Measurements from ENCODE around the gene SDF4. TPM values are rescaled to one million over a fixed set of nuclear protein-coding genes. Genes with fewer than 3 reads are reported as not detected.

The SDF4 gene
- total RNA-seq, 2 experiments from 2014 or later, result 109 to 144 TPM

DNA sequence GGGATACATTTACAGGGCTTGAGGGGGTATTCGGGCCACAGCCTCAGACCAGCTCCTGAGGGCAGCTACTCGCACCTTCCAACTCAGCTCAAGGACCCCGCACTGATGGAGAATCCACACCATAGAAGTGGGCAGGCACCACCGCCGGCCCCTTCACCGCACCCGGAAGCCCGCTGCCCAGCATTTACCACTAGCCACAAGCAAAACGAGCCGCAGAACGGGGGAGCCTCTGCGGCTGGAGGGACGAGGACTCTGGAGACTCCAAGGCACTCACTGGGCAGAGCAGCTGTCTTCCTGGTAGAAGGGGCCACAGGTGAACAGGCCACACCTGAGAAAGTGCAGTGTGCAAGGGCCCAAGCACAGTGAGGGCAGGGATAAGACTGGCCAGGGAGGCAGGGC is 36.5 kb upstream of the SDF4 start:
- no peak for DNase-seq
- CTCF ChIA-PET, result no interaction called here
- Mint-ChIP-seq H3K4me1 (peaks cover 36% of the 10 kb centered on the region), H3K36me3 (peaks cover 25% of the 10 kb centered on the region), H3K27me3 (no peaks in the 10 kb centered on the region), H3K27ac (no peak overlapping the region), H3K4me3 (no peak overlapping the region), H3K9me3 (ENCODE audit: low read depth) (no peaks in the 10 kb centered on the region)
- no peak for ATAC-seq

DNA sequence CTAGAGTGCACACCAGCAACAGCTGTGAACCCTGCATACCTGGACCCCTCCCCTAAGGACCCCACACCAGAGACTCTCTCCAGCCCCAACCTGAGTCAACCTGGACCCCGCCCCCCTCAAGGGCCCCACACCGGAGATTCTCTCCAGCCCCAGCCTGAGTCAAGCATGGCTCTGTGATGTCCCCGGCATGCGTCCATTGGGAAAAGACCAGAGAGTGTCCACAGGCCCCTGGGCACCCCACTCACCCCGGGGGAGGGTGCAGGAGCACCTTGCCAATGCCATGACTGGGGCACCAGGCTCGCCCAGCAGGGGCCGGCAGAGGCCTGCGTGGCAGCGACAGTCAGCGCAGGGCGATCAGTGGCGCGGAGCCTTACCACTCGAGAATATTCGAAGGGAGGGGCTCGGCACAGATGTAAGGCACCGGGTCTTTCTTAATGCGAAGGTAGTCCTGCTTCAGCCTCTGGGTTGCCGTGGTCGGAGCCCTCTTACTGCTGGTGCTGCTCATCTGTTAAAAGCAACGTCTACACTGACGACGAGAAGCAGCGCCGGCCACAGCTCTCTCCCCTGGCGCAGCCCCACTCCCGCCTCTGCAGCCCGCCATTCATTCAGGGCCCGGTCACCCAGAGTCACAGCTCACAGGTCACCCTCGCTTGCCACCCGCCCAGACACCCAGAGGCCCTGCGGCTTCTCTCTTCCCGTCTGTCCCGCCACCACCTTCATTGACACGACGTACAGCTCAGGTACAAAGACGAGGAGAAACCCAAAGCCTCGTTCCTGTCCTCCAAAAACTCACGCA is 35.9 kb upstream of the SDF4 start:
- CTCF ChIA-PET, result no interaction called here

DNA sequence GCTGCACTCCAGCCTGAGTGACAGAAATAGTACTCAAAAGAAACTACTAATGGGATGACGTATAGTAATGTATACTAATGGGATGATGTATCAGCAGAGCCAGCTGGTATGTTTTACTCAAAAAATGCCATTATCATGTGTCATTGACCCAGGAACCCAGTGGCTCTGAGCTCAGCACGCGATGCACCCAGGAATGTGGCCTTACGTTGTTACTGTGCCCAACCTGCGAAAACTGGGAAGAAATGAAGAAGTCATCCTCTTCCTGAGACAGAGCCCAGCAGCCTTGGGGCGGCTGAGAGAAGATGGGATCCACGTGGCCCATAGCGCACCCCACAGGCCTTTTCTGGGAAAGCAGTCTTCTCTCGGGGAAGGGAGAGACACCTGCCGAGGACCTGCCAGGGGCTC is 33.1 kb upstream of the SDF4 start:
- Mint-ChIP-seq H3K9me3 (ENCODE audit: low read depth) (no peaks in the 10 kb centered on the region), H3K4me3 (no peak overlapping the region), H3K36me3 (peaks cover 35% of the 10 kb centered on the region), H3K27me3 (no peaks in the 10 kb centered on the region), H3K27ac (no peak overlapping the region), H3K4me1 (peaks cover 12% of the 10 kb centered on the region)
- DNase-seq, result no peak
- CTCF ChIA-PET, result interaction anchor here (1.8 to 2.4 kb wide), 2 partner anchors 27 to 143 kb away, joined by 5 to 11 read pairs; no protein-coding TSS in a partner anchor
- no peak for ATAC-seq

More for the DNA sequence above, 35.9 kb upstream of the SDF4 start:
- no peak overlapping the region for H3K4me3 Mint-ChIP-seq
- H3K9me3 Mint-ChIP-seq (ENCODE audit: low read depth), result no peaks in the 10 kb centered on the region
- H3K36me3 Mint-ChIP-seq, result peaks cover 30% of the 10 kb centered on the region
- H3K4me1 Mint-ChIP-seq, result peaks cover 34% of the 10 kb centered on the region
- DNase-seq (no peak), ATAC-seq (no peak)
- H3K27ac Mint-ChIP-seq, result no peak overlapping the region
- no peaks in the 10 kb centered on the region for H3K27me3 Mint-ChIP-seq

DNA sequence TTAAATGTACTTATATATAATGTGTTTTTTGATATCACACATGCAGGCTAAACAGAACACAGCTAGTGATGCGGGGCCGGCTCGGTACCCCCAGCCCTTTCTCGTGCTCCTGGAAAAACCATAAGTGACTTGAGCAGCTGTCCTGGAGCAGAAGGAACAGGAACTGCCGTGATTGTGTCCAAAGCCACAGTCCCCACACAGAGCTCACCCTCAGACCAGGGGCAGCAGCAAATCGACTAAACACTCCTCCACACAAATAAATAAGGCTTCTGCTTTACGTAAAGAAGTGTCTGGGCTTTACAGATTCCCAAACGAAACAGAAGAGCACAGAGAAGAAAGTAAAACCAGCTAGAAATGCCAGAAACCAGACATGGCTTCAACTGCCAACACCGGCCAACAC is 32.2 kb upstream of the SDF4 start:
- no peak for ATAC-seq
- CTCF ChIA-PET, result interaction anchor here (1.3 to 2.4 kb wide), 3 partner anchors 27 to 142 kb away, joined by 3 to 11 read pairs (median 5); no protein-coding TSS in a partner anchor
- no peak for DNase-seq
- peaks cover 41% of the 10 kb centered on the region for H3K36me3 Mint-ChIP-seq
- H3K9me3 Mint-ChIP-seq (ENCODE audit: low read depth), result no peaks in the 10 kb centered on the region
- no peak overlapping the region for H3K27ac Mint-ChIP-seq
- peaks cover 9% of the 10 kb centered on the region for H3K4me1 Mint-ChIP-seq
- H3K4me3 Mint-ChIP-seq, result no peak overlapping the region
- no peaks in the 10 kb centered on the region for H3K27me3 Mint-ChIP-seq

DNA sequence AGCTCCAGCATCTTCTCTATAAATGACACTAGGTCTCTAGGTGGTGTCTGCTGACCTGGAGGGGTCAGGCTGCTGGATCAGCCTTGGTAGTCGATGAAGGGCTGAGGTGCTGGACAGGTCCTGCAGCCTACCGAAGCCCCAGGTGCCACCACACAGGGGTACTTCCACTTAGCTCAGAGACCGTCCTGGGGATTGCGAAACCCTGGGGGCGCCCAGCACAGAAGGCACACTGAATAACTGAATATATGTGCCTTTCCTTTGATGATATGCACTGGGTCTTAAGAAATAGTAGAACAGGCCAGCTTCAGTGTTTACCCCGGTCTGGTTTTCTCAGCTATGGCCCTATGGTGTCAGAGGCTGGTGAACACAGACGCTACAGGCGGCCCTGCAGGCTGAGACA is 31.0 kb upstream of the SDF4 start:
- H3K27me3 Mint-ChIP-seq, result no peaks in the 10 kb centered on the region
- CTCF ChIA-PET, result interaction anchor here (1.3 to 2.4 kb wide), 2 partner anchors 43 to 141 kb away, joined by 3 to 11 read pairs; no protein-coding TSS in a partner anchor
- no peak overlapping the region for H3K4me3 Mint-ChIP-seq
- no peak overlapping the region for H3K27ac Mint-ChIP-seq
- no peak for DNase-seq
- no peaks in the 10 kb centered on the region for H3K9me3 Mint-ChIP-seq (ENCODE audit: low read depth)
- no peak for ATAC-seq
- peaks cover 42% of the 10 kb centered on the region for H3K36me3 Mint-ChIP-seq
- H3K4me1 Mint-ChIP-seq, result peaks cover 9% of the 10 kb centered on the region

DNA sequence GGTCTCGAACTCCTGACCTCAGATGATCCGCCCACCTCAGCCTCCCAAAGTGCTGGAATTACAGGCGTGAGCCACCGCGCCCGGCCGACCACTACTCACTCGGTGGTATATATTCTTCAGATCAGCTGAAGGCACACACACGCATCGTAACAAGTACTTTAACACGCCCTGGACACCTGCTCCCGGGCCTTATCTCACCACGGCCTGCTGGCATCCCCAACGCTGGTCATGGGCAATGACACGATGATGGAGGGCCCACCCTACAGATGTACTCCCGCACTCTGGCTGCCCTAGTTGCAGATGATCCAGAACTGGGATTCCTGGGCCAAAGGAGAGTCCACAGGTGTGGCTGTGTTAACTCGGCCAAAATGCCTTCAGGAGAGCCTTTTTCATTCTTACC is 30.3 kb upstream of the SDF4 start:
- CTCF ChIA-PET, result interaction anchor here (0.8 to 1.7 kb wide), 2 partner anchors 8 to 140 kb away, joined by 3 to 9 read pairs; no protein-coding TSS in a partner anchor
- no peak for ATAC-seq

DNA sequence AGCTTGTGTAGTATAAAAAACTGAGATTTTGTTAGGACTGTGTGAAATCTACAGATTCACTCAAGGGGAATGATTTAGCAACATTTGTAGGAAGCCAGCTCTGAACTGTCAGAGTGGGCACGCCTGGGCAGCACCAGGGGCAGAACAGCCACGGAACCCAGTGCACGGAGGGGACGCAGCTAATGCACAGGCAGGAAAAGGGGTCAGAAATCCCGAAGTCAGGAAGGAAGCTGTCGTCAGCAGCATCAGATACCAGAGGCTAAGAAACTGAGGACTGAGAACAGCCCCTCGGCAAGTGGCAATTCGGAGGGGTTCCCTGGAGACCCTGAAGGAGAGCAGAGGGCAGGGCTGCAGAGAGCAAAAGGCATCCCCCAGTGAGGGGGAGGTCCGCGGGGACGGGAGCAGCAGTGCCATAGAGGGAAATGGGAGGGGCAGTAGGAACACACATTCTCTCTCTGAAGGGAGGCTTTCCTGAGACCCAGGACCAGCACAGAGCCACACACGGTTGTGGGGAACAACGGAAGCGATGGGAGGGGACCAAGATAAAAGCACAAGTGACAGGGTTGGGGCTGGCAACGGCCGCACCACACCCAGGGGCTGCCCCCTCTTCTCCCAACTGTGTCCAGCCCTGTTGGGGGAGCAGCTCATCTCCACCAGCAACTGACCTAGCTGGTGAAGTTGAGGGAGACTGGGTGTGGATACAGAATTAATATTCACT is 29.2 kb upstream of the SDF4 start:
- H3K4me3 Mint-ChIP-seq, result no peak overlapping the region
- DNase-seq, result no peak
- CTCF ChIA-PET, result interaction anchor here (0.8 to 1.7 kb wide), 2 partner anchors 9 to 139 kb away, joined by 3 to 9 read pairs; no protein-coding TSS in a partner anchor
- H3K9me3 Mint-ChIP-seq (ENCODE audit: low read depth), result no peaks in the 10 kb centered on the region
- H3K27ac Mint-ChIP-seq, result no peak overlapping the region
- peaks cover 39% of the 10 kb centered on the region for H3K36me3 Mint-ChIP-seq
- H3K4me1 Mint-ChIP-seq, result peaks cover 8% of the 10 kb centered on the region
- H3K27me3 Mint-ChIP-seq, result no peaks in the 10 kb centered on the region
- no peak for ATAC-seq

More for the DNA sequence above, 30.3 kb upstream of the SDF4 start:
- Mint-ChIP-seq H3K27me3 (no peaks in the 10 kb centered on the region), H3K27ac (peak overlapping the region; percentile 28), H3K4me3 (no peak overlapping the region), H3K9me3 (ENCODE audit: low read depth) (no peaks in the 10 kb centered on the region), H3K4me1 (peaks cover 6% of the 10 kb centered on the region), H3K36me3 (peaks cover 41% of the 10 kb centered on the region)
- no peak for DNase-seq

DNA sequence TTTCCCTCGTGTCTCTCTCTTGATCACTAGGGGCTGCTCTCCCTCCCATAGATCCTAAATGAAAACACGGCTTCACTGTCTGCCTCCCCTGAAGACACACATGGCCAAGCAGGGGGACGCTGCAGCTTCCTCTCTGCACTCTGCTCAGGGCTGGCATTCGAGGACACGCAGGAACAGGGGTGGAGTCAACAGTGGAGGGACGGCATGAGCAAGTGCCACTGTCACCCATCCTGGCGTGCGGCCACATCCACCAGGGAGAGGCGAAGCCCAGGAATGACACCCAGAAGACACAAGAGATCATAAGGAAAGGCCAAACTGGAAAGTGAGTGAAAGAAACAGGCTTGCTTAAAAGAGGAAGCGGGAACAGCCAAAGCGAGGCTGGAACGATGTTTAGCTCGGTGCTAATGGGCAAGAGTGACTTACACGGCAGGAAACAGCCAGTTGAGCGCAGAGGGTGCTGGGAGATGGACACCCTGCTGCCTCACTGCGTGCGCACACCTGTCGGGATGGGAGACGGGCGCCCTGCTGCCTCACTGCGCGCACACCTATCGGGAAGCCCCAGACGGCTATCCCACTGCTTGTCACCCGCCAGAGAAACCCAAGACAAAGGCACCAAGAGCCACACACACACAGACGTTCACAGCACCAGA is 28.3 kb upstream of the SDF4 start:
- CTCF ChIA-PET, result interaction anchor here (0.7 to 1.7 kb wide), 2 partner anchors 9 to 138 kb away, joined by 3 to 9 read pairs; no protein-coding TSS in a partner anchor
- Mint-ChIP-seq H3K36me3 (peaks cover 38% of the 10 kb centered on the region), H3K9me3 (ENCODE audit: low read depth) (no peaks in the 10 kb centered on the region), H3K4me1 (peaks cover 10% of the 10 kb centered on the region), H3K27ac (no peak overlapping the region), H3K27me3 (no peaks in the 10 kb centered on the region), H3K4me3 (no peak overlapping the region)
- ATAC-seq, result no peak
- no peak for DNase-seq

DNA sequence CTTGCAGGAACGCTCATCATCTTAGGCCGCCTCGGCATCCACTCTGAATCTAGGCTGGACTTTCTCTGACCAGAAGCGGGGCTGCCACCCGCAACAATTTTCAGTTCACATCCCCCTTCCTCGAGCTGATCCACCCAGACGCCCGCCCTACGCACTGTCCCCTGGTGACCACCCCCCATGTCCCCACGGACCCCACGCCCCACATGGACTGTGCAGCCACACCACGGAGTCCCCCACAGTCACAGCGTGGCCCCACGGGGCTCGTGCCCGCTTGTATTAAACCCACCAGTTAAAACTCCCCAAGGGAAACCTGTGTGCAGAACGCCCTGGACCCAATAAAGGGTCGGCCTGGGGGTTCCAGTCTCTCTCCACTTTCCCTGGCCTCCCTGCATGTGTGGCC is 27.7 kb upstream of the SDF4 start:
- Mint-ChIP-seq H3K4me1 (peaks cover 10% of the 10 kb centered on the region), H3K36me3 (peaks cover 37% of the 10 kb centered on the region), H3K4me3 (no peak overlapping the region), H3K9me3 (ENCODE audit: low read depth) (no peaks in the 10 kb centered on the region), H3K27me3 (no peaks in the 10 kb centered on the region), H3K27ac (no peak overlapping the region)
- no peak for DNase-seq
- ATAC-seq, result no peak
- CTCF ChIA-PET, result interaction anchor here (0.7 kb wide), 1 partner anchor 9 kb away, joined by 3 read pairs; no protein-coding TSS in a partner anchor

DNA sequence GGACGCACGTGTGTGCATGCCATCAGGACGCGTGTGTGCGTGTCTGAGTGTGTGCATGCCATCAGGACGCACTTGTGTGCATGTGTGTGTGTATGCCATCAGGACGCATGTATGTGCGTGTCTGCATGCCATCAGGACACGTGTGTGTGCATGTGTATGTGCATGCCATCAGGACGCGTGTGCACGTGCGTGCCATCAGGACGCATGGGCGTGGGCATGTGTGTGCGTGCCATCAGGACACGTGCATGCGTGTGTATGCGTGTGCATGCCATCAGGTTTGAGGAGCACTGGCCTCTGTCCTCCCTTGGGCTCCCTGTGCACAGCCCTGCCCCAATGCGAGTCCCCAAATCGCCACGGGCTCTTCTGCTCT is 27.3 kb upstream of the SDF4 start:
- H3K4me1 Mint-ChIP-seq, result peaks cover 10% of the 10 kb centered on the region
- H3K27me3 Mint-ChIP-seq, result no peaks in the 10 kb centered on the region
- no peak overlapping the region for H3K27ac Mint-ChIP-seq
- CTCF ChIA-PET, result no interaction called here
- ATAC-seq (no peak), DNase-seq (no peak)
- peaks cover 37% of the 10 kb centered on the region for H3K36me3 Mint-ChIP-seq
- no peaks in the 10 kb centered on the region for H3K9me3 Mint-ChIP-seq (ENCODE audit: low read depth)
- H3K4me3 Mint-ChIP-seq, result no peak overlapping the region

DNA sequence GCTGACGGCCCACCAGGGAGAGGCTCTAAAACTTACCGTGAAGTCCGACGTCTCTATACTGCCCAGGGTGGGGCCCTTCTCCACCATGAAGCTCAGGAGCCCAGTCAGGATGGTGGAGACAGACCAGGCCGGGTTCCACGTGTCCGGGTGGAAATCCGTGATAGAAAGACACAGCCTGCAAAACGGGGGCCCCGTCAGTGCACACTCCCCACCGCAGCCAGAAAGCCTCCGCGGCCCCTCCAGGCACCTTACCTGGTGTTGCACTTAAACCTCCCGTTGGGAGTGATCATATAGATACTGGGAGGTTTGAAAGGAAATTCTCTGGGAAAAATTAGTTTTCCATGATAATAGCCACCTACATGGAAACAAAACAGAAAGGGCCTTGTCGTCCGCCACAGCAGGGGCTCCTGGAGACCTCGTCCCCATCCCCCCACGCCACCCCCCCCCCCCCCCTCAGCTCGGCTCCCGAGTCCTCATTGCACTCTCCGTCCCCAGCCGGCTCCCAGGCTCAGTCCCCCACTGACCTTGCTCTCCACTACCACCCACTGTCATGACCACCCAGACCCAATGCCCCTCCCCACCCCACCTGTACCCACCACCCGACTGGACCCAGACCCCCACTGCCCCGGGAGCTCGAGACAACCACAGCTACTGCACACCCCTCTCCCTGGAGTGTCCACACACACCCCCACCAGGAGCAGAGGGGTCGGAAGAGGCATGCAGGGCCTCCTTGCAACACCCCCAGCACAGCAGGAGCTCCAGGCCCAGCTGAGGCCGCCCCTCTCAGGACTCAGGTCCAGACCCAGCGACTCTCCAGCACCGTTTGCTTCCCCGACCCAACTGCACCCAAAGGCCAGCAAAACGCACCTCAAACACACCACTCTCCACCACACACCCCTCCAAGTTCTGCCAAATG is 25.4 kb upstream of the SDF4 start:
- CTCF ChIA-PET, result interaction anchor here (0.7 kb wide), 2 partner anchors 48 to 98 kb away, joined by 4 to 5 read pairs; no protein-coding TSS in a partner anchor
- DNase-seq (no peak), ATAC-seq (no peak)
- Mint-ChIP-seq H3K36me3 (peaks cover 32% of the 10 kb centered on the region), H3K4me3 (no peak overlapping the region), H3K27ac (no peak overlapping the region), H3K9me3 (ENCODE audit: low read depth) (no peaks in the 10 kb centered on the region), H3K4me1 (peaks cover 10% of the 10 kb centered on the region), H3K27me3 (no peaks in the 10 kb centered on the region)

DNA sequence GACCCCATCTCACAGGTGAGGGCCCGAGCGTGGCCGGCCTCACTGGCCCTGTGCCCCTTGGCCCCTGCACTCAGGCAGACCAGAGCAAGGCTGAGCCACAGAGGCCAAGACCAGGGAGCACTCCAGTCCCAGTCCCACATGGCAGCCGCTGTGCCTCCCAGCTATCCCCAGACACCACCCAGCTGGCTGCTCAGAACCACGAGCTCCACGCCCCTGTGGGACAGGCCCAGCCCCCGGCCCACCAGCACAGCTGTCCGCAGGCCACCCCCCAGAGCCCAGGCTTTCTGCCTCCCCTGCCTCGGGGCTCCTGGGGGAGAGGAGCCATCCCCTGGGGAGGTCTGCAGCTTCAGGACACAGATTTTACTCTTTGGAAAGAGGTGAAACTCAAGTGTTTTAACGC is 23.8 kb upstream of the SDF4 start:
- H3K27me3 Mint-ChIP-seq, result no peaks in the 10 kb centered on the region
- DNase-seq, result no peak
- no peaks in the 10 kb centered on the region for H3K9me3 Mint-ChIP-seq (ENCODE audit: low read depth)
- H3K36me3 Mint-ChIP-seq, result peaks cover 27% of the 10 kb centered on the region
- CTCF ChIA-PET, result no interaction called here
- no peak overlapping the region for H3K27ac Mint-ChIP-seq
- ATAC-seq, result no peak
- peaks cover 11% of the 10 kb centered on the region for H3K4me1 Mint-ChIP-seq
- no peak overlapping the region for H3K4me3 Mint-ChIP-seq

All from activated CD8-positive, alpha-beta memory T cell treated with anti-CD3 and anti-CD28 coated beads, Interleukin-2, amount 10 ng/mL, durations not matched to agents 7 days and 5 days (primary cell).